ENCODE measurements around the gene SLC44A3. TPM values are rescaled to one million over a fixed set of nuclear protein-coding genes. Genes with fewer than 3 reads are reported as not detected.

SLC44A3 gene
- total and polyA plus RNA-seq, 2 of the 8 experiments (the other 6 are each of a cell fraction or from before 2014, with no cell fraction given), result 4.2 to 5.0 TPM

DNA sequence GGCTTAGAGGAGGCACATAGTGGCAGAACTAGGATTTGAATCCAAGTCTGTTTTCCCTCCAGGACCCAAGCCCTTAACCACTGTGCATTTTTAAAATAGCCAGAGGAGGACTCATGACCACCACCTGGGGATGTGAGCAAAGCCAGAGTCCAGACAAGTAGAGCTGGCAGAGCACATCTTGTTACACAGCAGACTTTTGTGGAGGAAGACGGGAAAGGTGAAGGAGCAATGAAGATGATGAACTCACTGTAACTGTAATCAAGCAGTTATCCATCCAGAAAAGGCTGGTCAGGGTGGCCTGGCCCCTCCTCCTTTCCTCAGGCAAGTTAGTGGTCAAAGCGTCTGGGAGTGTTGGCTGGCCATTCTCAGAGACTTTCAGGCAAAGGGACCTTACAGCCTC, 50.9 kb downstream of the SLC44A3 start:
- Histone ChIP-seq H3K9ac (replicated peaks in 1 of 4; ENCODE audit: extremely low read depth in 1 of 4, low read depth in 3 of 4, low read length in 3 of 4) (no peak overlapping the region), H3K56ac (replicated peaks; ENCODE audit: insufficient read length, low read depth, low read length) (no peak overlapping the region), H2AK5ac (ENCODE audit: low read depth, low read length) (no peak overlapping the region; the same call in 1 of the 2 replicates), H3K79me1 (ENCODE audit: low read depth, low read length) (no peaks in the 10 kb centered on the region), H3K27ac (ENCODE audit: low read depth, low read length) (no peak overlapping the region), H3K23me2 (ENCODE audit: low read depth, low read length) (no peaks in the 10 kb centered on the region), H4K91ac (replicated peaks; ENCODE audit: insufficient read length, low read length) (no peak overlapping the region), H3K14ac (ENCODE audit: insufficient read length) (no peak overlapping the region), H3K4me3 (ENCODE audit: extremely low read depth in 1 of 4, insufficient read depth in 2 of 4, low read depth in 3 of 4, low read length in 4 of 4) (no peak overlapping the region), H3K4me1 (replicated peaks in 1 of 4; ENCODE audit: control insufficient read depth in 3 of 4, insufficient read depth in 4 of 4, low read length in 3 of 4) (peaks cover 0 to 12% (median 10%) of the 10 kb centered on the region in 4 experiments; a peak in 5 of 7 replicates), H3K27me3 (replicated peaks in 1 of 4; ENCODE audit: control insufficient read depth in 3 of 4, extremely low read depth in 1 of 4, insufficient read depth in 3 of 4, low read length in 3 of 4) (no peaks in the 10 kb centered on the region), H2AFZ (ENCODE audit: low read length) (no peak overlapping the region), H4K20me1 (replicated peaks in 1 of 2; ENCODE audit: control insufficient read depth in 1 of 2, insufficient read depth in 2 of 2, low read length in 2 of 2) (no peaks in the 10 kb centered on the region), H4K5ac (ENCODE audit: insufficient read length, low read depth, low read length) (no peak overlapping the region), H2BK20ac (ENCODE audit: low read length) (no peak overlapping the region), H4K8ac (ENCODE audit: extremely low read depth, insufficient read depth, low read length) (no peak overlapping the region), H3K23ac (ENCODE audit: insufficient read length) (no peak overlapping the region), H2BK5ac (ENCODE audit: low read depth, low read length) (no peak overlapping the region), H3K4me2 (ENCODE audit: insufficient read depth in 1 of 2, low read depth in 2 of 2, low read length in 2 of 2) (no peak overlapping the region), H3K9me3 (ENCODE audit: insufficient read depth in 2 of 2, low read depth in 1 of 2, low read length in 1 of 2) (no peaks in the 10 kb centered on the region), H3K4ac (replicated peaks; ENCODE audit: insufficient read length, low read depth, low read length) (no peak overlapping the region), H3K79me2 (ENCODE audit: control insufficient read depth in 1 of 2, insufficient read depth in 2 of 2, low read length in 2 of 2) (no peaks in the 10 kb centered on the region), H2BK12ac (ENCODE audit: low read depth, low read length) (no peak overlapping the region), H2BK120ac (replicated peaks; ENCODE audit: low read depth, low read length) (no peak overlapping the region), H3K18ac (ENCODE audit: extremely low read depth, low read length) (no peak overlapping the region), H3K36me3 (ENCODE audit: control insufficient read depth in 2 of 4, insufficient read depth in 4 of 4, low read length in 3 of 4) (no peaks in the 10 kb centered on the region), H2BK15ac (ENCODE audit: low read length) (no peak overlapping the region)
- CTCF ChIA-PET (ENCODE audit: partially characterized antibody), result interaction anchor here (0.6 to 2.8 kb wide), 6 partner anchors 14 to 182 kb away, joined by 3 to 19 read pairs (median 4); no protein-coding TSS in a partner anchor
- POLR2A ChIA-PET (ENCODE audit: partially characterized antibody), result interaction anchor here (1.2 kb wide), 1 partner anchor 22 kb away, joined by 3 read pairs; no protein-coding TSS in a partner anchor
- WGBS, 2 experiments (ENCODE audit: extremely low coverage in 1 of 2, insufficient coverage in 1 of 2, insufficient read length in 1 of 2, insufficient replicate concordance in 2 of 2, low coverage in 1 of 2, low lambda C conversion rate in 2 of 2, missing lambda C conversion rate in 1 of 2), result 92% methylated on average over 2 of the region's 2 CpGs; no CpG with 5 or more reads in 1 of the 2 experiments
- no peak for TF ChIP-seq GTF2F1 (IDR thresholded peaks at IDR 0.05; ENCODE audit: borderline replicate concordance, low read depth, low read length)
- TF ChIP-seq RFX5 (IDR thresholded peaks at IDR 0.05; ENCODE audit: borderline replicate concordance, low read depth, low read length), result no peak
- TF ChIP-seq SRF (IDR thresholded peaks at IDR 0.05; ENCODE audit: low read depth, low read length), result no peak
- TF ChIP-seq ZNF274 (IDR thresholded peaks at IDR 0.05; ENCODE audit: borderline replicate concordance, extremely low read depth, low read length), result no peak
- no peak for TF ChIP-seq CHD1 (IDR thresholded peaks at IDR 0.05; ENCODE audit: low read depth, low read length)
- no peak for TF ChIP-seq RAD21 (IDR thresholded peaks at IDR 0.05 in 1 of 2, conservative IDR thresholded peaks at IDR 0.05 in 1 of 2; ENCODE audit: low read depth in 2 of 2, low read length in 2 of 2)
- TF ChIP-seq NRF1 (IDR thresholded peaks at IDR 0.05; ENCODE audit: low read depth, low read length), result no peak
- TF ChIP-seq KDM5A (IDR thresholded peaks at IDR 0.05; ENCODE audit: low read length), result no peak
- no peak for TF ChIP-seq MAFK (IDR thresholded peaks at IDR 0.05; ENCODE audit: low read depth, low read length)
- TF ChIP-seq SP1 (IDR thresholded peaks at IDR 0.05; ENCODE audit: low read depth, low read length), result no peak
- TF ChIP-seq SAP30 (IDR thresholded peaks at IDR 0.05; ENCODE audit: insufficient read depth, insufficient replicate concordance, low read length), result no peak
- TF ChIP-seq HDAC2 (IDR thresholded peaks at IDR 0.05; ENCODE audit: borderline replicate concordance in 1 of 2, low read depth in 2 of 2, low read length in 2 of 2), result no peak
- no peak for TF ChIP-seq SUZ12 (IDR thresholded peaks at IDR 0.05; ENCODE audit: low read length)
- FAIRE-seq, result no peak
- no peak for DNase-seq (ENCODE audit: low read depth in 1 of 2, low spot score in 2 of 2)

Data from H1 (cell line).